HG03432 (cell line): ENCODE measurements around the gene CHD5.

ENCODE experiments used
- ATAC-seq: cut with Tn5 transposase; IDR thresholded peaks from one replicate; pipeline ENCODE4 v1.9.1; 2021; ENCODE audit warnings: mild to moderate bottlenecking, moderate library complexity; ENCODE audit not compliant: unreplicated experiment

The CHD5 gene

GRCh38 chr1:6202256-6202655, 22.1 kb upstream of the CHD5 start:
- ATAC-seq, result no peak

DNA sequence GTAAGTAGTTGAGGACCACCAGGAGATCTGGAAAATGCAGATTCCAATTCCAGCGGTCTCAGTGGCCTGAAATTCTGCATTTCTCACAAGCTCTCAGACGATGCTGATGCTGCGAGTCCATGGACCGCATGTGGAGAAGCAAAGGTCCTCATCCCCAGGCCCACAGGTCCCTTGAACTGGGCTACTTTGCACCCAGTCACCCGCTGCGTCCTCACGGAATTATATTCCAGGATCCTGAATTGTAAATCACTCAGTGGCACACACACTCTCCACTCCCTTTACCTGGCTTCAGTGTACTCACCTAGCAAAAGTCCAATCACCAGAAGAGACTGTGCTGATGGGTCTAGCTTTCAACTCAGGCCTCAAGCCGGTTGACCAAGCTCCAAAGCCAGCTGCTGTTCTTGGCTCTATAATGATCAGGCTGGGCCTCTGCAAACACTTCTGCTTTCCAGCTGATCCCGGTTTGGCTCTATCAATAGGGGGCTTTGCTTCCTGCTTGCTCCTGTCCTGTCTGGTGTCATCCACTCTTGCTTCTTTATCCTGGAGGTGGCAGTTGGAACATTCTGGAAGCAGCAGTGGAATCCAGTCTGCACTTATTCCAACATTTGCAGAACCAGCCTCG, 20.2 kb upstream of the CHD5 start:
- ATAC-seq, result no peak

DNA sequence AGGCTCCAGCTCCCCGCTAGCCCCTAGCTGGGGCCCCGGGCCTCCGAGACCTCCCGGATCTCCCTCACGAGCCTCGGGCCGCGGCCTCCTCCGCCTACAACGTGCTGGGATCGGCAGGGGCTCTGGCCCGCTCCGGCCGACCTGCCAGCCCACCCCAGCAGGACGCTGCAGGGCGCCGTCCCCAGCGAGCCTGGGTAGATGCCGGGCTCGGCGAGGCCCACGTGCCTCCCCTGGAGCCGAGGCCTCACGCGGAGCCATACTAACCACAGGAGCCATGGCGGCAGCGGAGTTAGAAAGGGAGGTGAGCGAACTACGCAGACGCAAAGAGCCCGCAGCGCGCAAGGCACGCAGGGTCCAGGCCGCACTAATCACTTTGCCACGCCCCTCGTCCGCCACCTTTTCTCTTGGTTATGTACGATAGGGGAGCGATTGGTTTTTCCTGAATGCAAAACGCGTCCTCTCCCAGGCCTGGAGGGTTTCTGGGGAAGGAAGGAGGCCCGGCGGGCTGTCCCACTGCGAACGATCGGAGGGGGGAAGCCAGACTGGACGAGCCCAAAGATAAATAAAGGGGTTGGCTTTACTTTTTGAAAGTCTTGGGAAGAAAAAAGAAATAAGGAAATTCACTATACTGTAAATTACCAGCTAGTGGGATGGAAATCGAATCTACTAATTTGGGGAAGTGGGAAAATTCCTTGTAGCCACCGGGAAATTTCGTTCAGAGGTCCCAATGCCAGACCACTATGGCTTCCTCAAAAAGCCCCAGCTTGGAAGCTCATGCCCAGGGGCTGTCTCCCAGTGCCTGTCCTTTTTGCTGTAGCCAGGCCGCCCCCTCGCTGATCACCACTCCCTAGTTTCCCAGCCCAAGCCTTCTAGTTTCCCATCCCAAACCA, 19.4 kb upstream of the CHD5 start, which contains the start of gene RPL22:
RPL22 (minus strand) TSS at position 298 of the 890 bp plus-strand sequence; CDS start at position 276, 22 bp downstream.
- peak; percentile 96 for ATAC-seq

DNA sequence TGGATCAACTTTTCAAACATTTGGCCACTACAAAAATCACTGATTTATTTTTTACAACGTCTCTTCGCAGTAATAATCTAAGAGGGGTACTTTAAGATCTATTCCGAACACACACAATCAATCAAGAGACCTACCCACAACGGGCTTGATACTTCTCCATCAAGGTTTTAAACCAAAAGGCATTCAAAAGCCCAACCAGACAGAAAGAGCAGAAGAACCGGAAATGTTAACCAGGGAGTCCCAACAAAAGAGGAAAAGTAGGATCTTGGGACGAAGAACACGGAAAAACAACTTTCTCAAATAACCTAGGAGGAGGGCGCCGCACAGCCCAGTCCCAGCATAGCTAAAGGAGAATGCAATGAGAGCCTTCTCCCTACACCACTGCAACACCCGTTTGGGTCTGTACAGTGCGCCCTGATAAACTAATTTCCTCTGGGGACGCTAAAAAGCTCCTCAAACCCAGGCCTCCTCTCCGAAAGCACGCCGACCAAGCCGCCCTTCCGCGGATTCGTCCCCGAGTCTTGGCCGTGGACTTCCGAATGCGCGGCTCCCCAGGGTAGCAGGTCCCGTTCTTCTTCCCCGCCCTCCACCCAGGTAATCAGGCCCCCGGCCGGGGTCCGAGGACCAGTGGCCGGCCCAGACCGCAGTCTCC, 18.7 kb upstream of the CHD5 start:
- ATAC-seq, result peak; percentile 27

- no peak for ATAC-seq
Observed at GRCh38 chr1:6197746-6198427, 17.8 kb upstream of the CHD5 start.

- no peak for ATAC-seq
Observed at GRCh38 chr1:6191968-6192367, 11.8 kb upstream of the CHD5 start.

- ATAC-seq, result no peak
Observed at GRCh38 chr1:6188466-6188865, 8.3 kb upstream of the CHD5 start.

DNA sequence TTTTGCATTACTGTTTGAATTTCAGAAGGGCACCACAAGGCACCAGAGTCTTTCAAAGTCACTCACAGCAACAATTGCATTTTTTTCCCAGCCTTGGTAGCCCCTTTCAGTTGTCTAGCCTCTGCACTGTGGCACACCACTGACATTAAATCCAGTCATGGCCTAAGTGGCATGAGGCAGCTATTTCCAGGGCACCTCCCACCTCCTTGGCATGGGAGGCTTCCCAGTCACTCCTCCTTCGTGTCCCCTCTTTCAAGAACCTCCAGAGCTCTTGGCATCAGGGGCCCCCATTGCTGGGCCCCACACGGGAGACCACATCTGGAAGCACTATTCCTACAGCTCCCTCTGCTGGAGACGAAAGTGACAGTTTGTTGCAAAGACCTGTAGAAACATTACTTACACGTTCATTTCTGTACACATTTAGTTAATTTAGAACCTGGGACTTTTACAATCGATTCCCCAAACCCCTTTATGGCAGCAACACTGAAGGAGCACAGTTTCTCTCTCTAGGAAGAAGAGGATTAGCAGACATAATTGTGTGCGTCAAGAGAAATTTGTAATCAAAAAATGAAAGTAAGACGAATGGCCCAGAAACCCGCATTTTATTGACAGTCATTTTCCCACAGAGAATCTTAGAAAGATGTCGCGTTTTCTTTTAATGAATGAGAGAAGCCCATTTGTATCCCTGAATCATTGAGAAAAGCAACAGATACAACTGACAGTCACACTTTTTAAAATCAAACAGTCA, 5.7 kb upstream of the CHD5 start:
- no peak for ATAC-seq

DNA sequence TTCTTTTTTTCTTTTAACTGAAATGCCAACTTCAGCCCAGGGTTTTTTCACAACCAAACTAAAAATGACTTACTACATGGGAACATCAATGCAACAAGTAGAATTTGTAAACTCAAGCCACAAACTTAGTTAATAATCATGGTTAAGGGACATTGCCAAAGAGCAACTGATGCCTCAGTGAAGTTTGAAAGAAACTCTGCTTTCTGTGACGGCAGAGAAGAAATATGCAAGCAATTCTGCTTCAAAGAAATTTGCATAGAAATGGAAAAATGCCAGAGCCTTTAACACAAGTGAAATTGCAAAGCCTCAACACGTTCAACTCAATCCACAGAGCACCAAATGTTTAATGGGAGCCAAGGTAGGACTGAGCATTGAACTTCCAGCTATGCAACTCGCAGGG, 5.0 kb upstream of the CHD5 start:
- ATAC-seq, result no peak

GRCh38 chr1:6184083-6184783, 4.1 kb upstream of the CHD5 start:
- ATAC-seq, result no peak

DNA sequence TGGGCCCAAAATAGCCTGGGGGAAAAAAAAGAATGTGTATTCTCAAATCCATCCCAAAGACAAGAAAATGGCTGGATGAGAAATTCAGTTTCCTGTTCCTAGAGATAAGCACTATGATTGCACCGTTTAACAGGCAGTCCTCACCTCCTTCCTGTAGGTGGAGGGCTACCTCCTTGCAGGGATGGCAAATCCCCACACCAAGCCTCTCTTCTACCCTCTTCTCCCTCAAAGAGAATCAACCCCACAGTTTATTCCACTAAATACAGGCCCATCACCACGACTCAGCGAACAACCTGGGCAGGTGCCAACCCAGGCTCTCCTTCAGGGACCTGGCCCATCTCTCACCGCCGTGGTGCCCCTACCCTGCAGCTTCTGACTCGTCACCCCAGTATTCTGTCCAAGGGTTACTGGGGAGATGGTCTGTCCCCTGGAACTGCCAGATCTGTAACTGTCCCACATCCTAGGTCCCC, 3.4 kb upstream of the CHD5 start:
- ATAC-seq, result no peak

DNA sequence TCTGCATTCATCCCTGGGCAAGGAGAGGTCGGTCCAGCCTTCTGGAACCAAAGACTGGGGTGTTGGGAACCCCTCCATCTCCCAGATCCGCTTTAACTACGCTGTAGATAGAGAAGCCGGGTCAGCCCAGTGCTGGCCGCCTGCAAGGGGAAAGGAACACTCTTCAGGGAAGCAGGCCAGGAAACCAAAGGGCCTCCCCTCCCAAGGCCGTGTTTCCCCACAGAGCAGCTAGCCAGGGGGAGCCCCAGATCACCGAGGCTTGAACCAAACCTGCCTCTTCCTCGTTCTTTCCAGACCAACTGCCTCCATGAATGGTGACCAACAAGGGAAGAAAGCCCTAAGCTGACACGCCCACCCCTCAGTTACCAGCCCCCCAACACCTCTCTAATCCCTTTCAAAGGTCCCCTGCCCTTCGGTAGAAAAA, 1.2 kb upstream of the CHD5 start:
- ATAC-seq, result no peak

DNA sequence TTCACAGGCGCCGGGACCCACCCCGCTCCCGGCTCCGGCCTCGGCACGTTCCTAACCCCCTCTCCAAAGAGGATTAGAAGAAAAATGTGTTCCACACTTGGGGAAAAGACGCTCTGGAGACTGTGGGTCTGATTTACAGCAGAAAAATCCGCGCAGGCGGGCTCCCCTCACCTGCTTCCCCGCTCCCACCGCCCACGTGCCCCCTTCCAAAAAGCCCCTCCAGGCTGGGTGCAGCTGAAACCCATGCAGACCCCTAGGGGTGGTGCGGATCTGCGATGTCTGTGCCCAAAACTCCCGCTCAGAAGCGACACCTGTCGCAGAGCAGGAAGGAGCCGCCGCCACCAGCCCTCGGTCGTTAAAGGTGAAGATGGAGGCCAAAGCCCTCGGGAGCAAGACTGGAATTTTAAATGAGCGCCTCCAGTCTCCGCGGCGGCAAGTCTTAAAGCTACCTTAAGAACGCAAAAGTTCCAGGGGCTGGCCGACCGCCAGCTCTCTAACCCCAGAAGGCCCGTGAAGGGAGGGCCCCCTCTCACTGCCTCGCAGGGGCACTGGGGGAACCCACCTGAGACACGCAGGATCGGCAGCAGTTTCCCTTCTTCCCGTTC, 688 bp upstream of the CHD5 start:
- no peak for ATAC-seq

GRCh38 chr1:6179564-6180175, 451 bp downstream of the CHD5 start:
- ATAC-seq, result no peak

DNA sequence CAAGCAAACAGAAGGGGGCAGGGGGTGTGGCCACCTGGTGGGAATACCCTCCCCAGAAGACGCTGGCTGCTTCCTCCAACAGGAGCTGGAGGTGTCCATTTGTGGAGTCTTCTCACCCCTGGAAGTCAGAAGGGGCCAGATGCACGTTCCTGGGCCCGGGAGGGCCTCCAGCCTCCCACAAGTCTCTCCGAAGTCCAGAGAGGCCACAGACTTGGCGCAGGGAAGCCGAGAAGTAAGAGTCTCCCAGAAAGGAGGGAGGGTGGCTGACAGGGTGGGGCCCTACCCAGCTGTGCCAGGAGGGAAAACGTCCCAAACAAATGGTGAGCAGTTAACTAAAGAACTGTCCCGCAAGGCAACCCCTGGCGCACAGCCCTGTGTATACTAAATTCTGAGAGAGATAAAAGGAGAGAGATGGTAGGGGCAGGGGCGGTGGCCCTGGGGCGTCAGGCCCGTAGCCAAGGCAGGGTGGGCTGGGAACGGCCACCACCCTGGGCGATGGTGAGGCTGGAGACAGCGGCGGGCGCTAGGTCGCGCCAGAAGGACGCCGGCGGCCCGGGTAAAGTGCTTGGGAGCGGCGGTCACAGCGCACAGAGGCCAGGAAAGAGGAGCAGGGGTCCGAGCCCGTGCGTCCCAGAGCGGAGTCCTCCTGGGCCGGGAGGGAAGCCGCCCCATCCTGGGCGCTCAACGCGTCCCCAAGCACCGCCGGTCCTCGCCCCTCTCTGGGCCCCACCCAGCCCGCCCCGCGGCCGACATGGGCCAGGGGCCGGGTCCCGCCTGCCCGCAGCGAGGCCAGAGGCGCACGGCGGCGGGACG, 1.2 kb downstream of the CHD5 start:
- no peak for ATAC-seq

DNA sequence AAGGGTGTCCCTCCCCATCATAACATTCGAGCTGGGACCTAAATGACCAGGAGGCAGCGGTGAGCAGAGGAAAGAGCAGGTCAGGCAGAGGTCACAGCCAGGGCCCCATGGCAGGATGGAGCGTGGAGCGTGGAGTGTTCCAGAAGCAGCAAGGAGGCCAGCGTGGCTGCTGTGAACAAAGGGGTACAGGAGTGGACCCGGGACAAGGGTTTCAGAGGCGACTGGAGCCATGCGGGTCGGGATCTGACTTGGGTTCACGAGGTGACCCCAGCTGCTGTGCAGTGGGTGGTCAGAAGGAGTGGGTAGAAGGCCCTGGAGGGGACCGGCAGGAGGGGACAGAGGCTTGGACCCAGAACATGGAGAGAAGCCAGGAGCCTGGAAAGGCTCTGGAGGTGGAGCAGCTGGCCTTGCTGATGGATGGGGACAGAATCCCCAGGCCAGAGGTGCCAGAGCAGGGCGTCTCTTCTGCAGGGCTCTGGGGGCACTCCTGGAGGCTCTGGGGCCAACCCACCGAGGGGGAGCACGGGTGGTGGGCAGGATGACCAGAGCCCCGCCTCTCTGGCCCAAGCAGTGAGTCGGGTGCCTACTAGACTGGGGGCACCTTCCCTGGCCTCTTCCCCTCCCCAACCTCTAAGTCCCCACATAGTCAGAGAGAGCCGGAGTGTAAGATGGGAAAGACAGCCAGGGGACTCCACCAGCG, 2.3 kb downstream of the CHD5 start:
- no peak for ATAC-seq

- no peak for ATAC-seq
Observed at GRCh38 chr1:6176779-6177178, 3.3 kb downstream of the CHD5 start.
